ENCODE measurements around the gene KHDC4. TPM values are rescaled to one million over a fixed set of nuclear protein-coding genes. Genes with fewer than 3 reads are reported as not detected.

Gene KHDC4
- total RNA-seq, 2 donors from 2014 or later = 32.7 to 40.5 TPM

GRCh38 chr1:155951753-155952504 lies 17.7 kb upstream of the KHDC4 start:
- TF ChIP-seq POLR2A (IDR thresholded peaks at IDR 0.05) = no peak
- TF ChIP-seq CTCF (IDR thresholded peaks at IDR 0.05) = no peak
- no peaks in the 10 kb centered on the region for H3K4me1 ChIP-seq
- H3K4me3 ChIP-seq = no peak overlapping the region
- 74 to 89% methylated on average over 3 to 6 of the region's 6 CpGs for WGBS, 2 donors
- intact Hi-C loops (cut with DNase I) = no loop called here
- ATAC-seq (no peak), DNase-seq (no peak)
- H3K9me3 ChIP-seq = no peaks in the 10 kb centered on the region
- peaks cover 0 to 25% of the 10 kb centered on the region in 2 donors for H3K36me3 ChIP-seq (replicated peaks in 1 of 2; ENCODE audit: insufficient read depth in 1 of 2, low read depth in 2 of 2)
- H3K27me3 ChIP-seq = no peaks in the 10 kb centered on the region
- no peak overlapping the region for H3K27ac ChIP-seq

GRCh38 chr1:155950829-155951228 lies 16.6 kb upstream of the KHDC4 start:
- ATAC-seq (no peak), DNase-seq (no peak)
- Histone ChIP-seq H3K27me3 (no peaks in the 10 kb centered on the region), H3K4me3 (no peak overlapping the region), H3K27ac (no peak overlapping the region), H3K36me3 (replicated peaks in 1 of 2; ENCODE audit: insufficient read depth in 1 of 2, low read depth in 2 of 2) (peaks cover 0 to 25% of the 10 kb centered on the region in 2 donors), H3K9me3 (no peaks in the 10 kb centered on the region), H3K4me1 (peaks cover 11% of the 10 kb centered on the region)
- TF ChIP-seq POLR2A (IDR thresholded peaks at IDR 0.05) (no peak), CTCF (IDR thresholded peaks at IDR 0.05) (no peak)
- intact Hi-C loops (cut with DNase I) = no loop called here
- WGBS, 2 donors = 95 to 100% methylated on average over 1 to 26 of the region's 27 CpGs

- ATAC-seq = no peak
- 93 to 95% methylated on average over 4 to 8 of the region's 8 CpGs for WGBS, 2 donors
- Histone ChIP-seq H3K27ac (no peak overlapping the region), H3K4me3 (no peak overlapping the region), H3K36me3 (replicated peaks in 1 of 2; ENCODE audit: insufficient read depth in 1 of 2, low read depth in 2 of 2) (peaks cover 0 to 21% of the 10 kb centered on the region in 2 donors), H3K9me3 (no peaks in the 10 kb centered on the region), H3K4me1 (peaks cover 26% of the 10 kb centered on the region), H3K27me3 (no peaks in the 10 kb centered on the region)
- no peak for TF ChIP-seq POLR2A (IDR thresholded peaks at IDR 0.05)
- no peak for TF ChIP-seq CTCF (IDR thresholded peaks at IDR 0.05)
- DNase-seq = no peak
- intact Hi-C loops (cut with DNase I) = no loop called here
Measured at GRCh38 chr1:155947741-155948140, 13.5 kb upstream of the KHDC4 start.

GRCh38 chr1:155947292-155947691 lies 13.1 kb upstream of the KHDC4 start:
- Histone ChIP-seq H3K36me3 (replicated peaks in 1 of 2; ENCODE audit: insufficient read depth in 1 of 2, low read depth in 2 of 2) (peaks cover 0 to 16% of the 10 kb centered on the region in 2 donors), H3K4me3 (no peak overlapping the region), H3K27me3 (no peaks in the 10 kb centered on the region), H3K27ac (peak overlapping the region in 1 of 4 donors; percentile 84), H3K4me1 (peaks cover 31% of the 10 kb centered on the region), H3K9me3 (no peaks in the 10 kb centered on the region)
- 77 to 87% methylated on average over 4 of the region's 4 CpGs for WGBS, 2 donors
- TF ChIP-seq POLR2A (IDR thresholded peaks at IDR 0.05) = no peak
- no peak for TF ChIP-seq CTCF (IDR thresholded peaks at IDR 0.05)
- ATAC-seq = no peak
- no peak for DNase-seq
- intact Hi-C loops (cut with DNase I) = no loop called here

All from body of pancreas (tissue), 4 donors.